Thoracic aorta (tissue), 2 donors: ENCODE measurements around the gene PRRT3. TPM values are rescaled to one million over a fixed set of nuclear protein-coding genes. Genes with fewer than 3 reads are reported as not detected.

ENCODE experiments used
- ATAC-seq: fragments of 150-250 bp; one replicate; pipeline ENCODE4 v1.8.0; 2017; ENCODE audit warnings: low read depth; ENCODE audit not compliant: insufficient number of reproducible peaks, low FRiP score
- DNase-seq: peaks from one replicate; pipeline ENCODE4 v3.0.0-alpha.2; 2020; ENCODE audit warnings: low spot score
- H3K27ac ChIP-seq, 2 donors: fragments of 200-600 bp; sonication (generic); 1 replicate in 1 of 2; 2 replicates in 1 of 2; pipeline ENCODE4 v1.5.1; 2016; ENCODE audit warnings: mild to moderate bottlenecking in 2 of 2, moderate library complexity in 2 of 2
- H3K27me3 ChIP-seq: fragments of 200-600 bp; sonication (generic); replicated peaks from 2 replicates; pipeline ENCODE4 v1.6.0; 2016; ENCODE audit warnings: mild to moderate bottlenecking; ENCODE audit not compliant: insufficient read depth
- H3K36me3 ChIP-seq: fragments of 200-600 bp; sonication (generic); one replicate; pipeline ENCODE4 v1.5.1; 2016
- H3K4me1 ChIP-seq, 2 donors: fragments of 200-600 bp; sonication (generic); 1 replicate in 1 of 2; 2 replicates in 1 of 2; pipeline versions ENCODE4 v1.5.1 to v1.6.0; 2016; ENCODE audit warnings: low read depth in 2 of 2, mild to moderate bottlenecking in 1 of 2; ENCODE audit not compliant: control insufficient read depth in 1 of 2
- H3K4me3 ChIP-seq: fragments of 200-600 bp; sonication (generic); 2 replicates; pipeline ENCODE4 v1.5.1; 2016; ENCODE audit warnings: mild to moderate bottlenecking
- H3K9me3 ChIP-seq: fragments of 200-600 bp; sonication (generic); 2 replicates; pipeline ENCODE4 v1.5.1; 2016
- total RNA-seq, 2 donors: library from RNA; depleted of rRNA; stranded (reverse); fragments of >200 nt; gene quantifications; one replicate each; pipeline versions ENCODE4 v1.1.0 to v1.2.3, GENCODE V29; 2016
- TF ChIP-seq, protein P1 (sequence below): fragments of 200-600 bp; sonication (generic); IDR thresholded peaks from one replicate; pipeline ENCODE4 v1.5.1; 2019; ENCODE audit warnings: antibody characterized with exemption

The PRRT3 gene
- total RNA-seq = 1 to 10 TPM; 3.3 to 5.8 TPM

DNA sequence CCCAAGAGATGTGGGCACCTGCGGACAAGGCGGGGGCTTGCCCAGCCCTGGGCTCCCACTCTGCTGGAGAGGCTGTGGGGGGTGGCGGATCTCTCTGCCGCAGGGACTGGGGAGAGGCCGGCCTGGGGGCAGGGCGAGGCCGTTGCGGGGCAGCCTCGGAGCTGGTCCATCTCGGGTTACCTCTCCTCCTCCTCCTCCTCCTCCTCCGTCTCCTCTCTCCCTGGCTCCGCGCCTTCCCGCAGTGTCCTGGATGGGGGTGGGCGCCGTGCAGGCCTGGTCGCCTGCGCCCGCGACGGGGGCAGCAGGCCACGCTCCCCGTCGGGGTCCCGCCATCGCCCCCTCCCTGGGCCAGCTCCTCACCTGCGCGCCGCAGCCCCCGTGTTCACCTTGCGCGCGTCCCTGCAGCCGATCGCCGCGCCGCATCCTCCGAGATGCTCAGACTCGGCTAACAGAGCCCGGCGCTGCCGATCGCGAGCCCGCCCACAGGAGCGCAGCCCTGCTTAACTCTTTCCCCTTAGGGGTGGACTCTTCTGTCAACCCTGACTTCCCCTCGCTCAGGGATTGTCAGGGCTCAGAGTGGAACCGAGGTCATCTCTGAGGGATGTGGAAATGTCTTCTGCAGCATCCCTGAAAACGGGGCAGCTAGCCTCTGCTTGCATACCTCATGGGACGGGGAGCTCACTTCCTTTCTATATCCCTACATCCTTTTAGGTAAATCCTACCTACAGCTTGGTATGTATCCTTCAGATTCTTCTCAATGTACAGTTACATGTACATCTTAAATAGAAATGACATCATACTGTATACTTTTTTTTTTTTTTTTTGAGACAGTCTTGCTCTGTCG lies at the start of gene PRRT3:
TSS of gene PRRT3 (minus strand) at position 447 of the 844 bp plus-strand sequence. CDS start 2,293 bp downstream, outside the sequence.
- TF ChIP-seq, protein P1, sequence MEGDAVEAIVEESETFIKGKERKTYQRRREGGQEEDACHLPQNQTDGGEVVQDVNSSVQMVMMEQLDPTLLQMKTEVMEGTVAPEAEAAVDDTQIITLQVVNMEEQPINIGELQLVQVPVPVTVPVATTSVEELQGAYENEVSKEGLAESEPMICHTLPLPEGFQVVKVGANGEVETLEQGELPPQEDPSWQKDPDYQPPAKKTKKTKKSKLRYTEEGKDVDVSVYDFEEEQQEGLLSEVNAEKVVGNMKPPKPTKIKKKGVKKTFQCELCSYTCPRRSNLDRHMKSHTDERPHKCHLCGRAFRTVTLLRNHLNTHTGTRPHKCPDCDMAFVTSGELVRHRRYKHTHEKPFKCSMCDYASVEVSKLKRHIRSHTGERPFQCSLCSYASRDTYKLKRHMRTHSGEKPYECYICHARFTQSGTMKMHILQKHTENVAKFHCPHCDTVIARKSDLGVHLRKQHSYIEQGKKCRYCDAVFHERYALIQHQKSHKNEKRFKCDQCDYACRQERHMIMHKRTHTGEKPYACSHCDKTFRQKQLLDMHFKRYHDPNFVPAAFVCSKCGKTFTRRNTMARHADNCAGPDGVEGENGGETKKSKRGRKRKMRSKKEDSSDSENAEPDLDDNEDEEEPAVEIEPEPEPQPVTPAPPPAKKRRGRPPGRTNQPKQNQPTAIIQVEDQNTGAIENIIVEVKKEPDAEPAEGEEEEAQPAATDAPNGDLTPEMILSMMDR = no peak
- Histone ChIP-seq H3K27ac (no peak within 1 kb of the TSS), H3K9me3 (no peaks in the 10 kb centered on the region), H3K4me3 (peak within 1 kb of the TSS; percentile 80), H3K4me1 (peaks cover 9 to 25% of the 10 kb centered on the region in 2 donors), H3K27me3 (no peaks in the 10 kb centered on the region), H3K36me3 (peaks cover 3% of the 10 kb centered on the region)
- no peak for DNase-seq
- no peak for ATAC-seq

DNA sequence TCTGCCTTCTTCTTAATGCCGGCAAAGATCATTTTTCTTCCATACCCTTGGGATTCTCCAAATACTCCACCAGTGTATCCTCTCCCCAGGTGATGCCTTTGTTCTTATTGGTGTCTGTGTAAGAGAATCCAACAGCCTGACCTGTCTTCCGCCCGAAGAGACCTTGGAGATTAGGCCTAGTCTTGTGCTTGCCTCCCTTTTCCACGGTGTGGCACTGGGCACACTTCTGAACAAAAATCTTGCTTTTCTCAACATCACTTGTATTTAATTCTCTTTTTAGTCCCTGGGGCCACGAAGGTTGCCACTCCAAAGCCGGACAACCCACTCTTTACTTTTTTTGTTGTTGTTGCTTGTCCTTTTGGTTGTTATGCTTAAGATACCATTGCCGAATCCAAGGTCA lies 48.5 kb upstream of the PRRT3 start:
- H3K27me3 ChIP-seq = no peaks in the 10 kb centered on the region
- TF ChIP-seq, protein P1 = no peak
- no peaks in the 10 kb centered on the region for H3K36me3 ChIP-seq
- H3K27ac ChIP-seq = no peak overlapping the region
- no peak overlapping the region for H3K4me3 ChIP-seq
- ATAC-seq (no peak), DNase-seq (no peak)
- H3K4me1 ChIP-seq = no peaks in the 10 kb centered on the region
- H3K9me3 ChIP-seq = no peaks in the 10 kb centered on the region

DNA sequence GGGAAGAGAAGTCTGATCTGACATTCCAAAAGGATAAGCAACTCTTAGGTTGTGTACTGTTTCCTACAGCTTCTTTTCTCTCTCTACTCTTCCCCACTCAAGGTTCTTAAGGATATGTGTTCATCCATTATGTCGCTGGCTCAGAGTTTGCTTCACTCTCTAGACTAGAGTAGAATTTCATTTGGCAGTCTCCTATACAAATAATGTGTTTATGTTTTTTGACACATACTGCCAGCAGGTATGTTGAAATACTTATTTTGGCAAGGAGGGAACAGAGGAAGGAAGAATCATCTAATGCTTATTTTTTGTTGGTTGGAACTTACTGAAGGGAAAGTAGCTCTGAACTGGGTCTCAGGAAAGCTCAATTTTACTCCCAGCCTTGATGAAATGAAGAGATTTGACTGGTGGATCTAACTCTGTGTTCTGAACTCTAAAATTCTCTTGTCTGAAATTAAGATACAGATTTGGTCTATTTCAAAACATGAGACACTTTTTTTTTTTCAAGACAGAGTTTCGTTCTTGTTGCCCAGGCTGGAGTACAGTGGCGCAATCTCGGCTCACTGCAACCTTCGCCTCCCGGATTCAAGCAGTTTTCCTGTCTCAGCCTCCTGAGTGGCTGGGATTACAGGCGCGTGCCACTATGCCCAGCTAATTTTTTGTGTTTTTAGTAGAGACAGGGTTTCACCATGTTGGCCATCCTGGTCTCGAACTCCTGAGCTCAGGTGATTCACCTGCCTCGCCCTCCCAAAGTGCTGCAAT lies 42.1 kb upstream of the PRRT3 start:
- H3K36me3 ChIP-seq = no peaks in the 10 kb centered on the region
- H3K27ac ChIP-seq = no peak overlapping the region
- ATAC-seq (no peak), DNase-seq (no peak)
- H3K4me1 ChIP-seq = no peaks in the 10 kb centered on the region
- no peak overlapping the region for H3K4me3 ChIP-seq
- no peaks in the 10 kb centered on the region for H3K9me3 ChIP-seq
- TF ChIP-seq, protein P1 = no peak
- H3K27me3 ChIP-seq = no peaks in the 10 kb centered on the region

DNA sequence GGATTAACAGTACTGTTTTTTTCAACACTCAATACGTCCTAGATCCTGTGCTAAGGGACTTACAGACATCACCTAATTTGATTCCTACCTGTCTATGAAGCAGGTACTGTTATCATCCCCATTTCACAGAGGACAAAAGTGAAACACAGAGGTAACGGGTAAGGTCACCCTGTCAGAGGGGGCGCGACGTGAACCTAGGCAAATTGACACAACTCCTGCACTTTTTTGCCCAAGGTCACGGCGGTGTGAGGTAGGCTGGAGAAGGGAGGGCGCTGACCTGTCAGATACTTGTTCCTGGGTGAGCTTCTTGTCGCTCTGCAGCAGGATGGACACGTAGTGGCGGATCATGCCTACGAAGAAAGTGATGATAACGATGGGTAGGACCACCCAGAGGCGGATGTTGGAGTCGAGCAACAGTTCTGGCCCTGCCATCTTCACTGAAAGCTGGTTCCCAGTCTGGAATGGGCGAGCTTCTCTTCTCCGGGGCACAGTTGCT lies 34.1 kb upstream of the PRRT3 start:
- ATAC-seq = no peak
- Histone ChIP-seq H3K27me3 (no peaks in the 10 kb centered on the region), H3K36me3 (no peaks in the 10 kb centered on the region), H3K27ac (peak overlapping the region; percentile 56 to 83), H3K4me1 (peaks cover 17 to 40% of the 10 kb centered on the region in 2 donors), H3K4me3 (peak overlapping the region; percentile 81), H3K9me3 (no peaks in the 10 kb centered on the region)
- no peak for DNase-seq
- TF ChIP-seq, protein P1 = no peak

DNA sequence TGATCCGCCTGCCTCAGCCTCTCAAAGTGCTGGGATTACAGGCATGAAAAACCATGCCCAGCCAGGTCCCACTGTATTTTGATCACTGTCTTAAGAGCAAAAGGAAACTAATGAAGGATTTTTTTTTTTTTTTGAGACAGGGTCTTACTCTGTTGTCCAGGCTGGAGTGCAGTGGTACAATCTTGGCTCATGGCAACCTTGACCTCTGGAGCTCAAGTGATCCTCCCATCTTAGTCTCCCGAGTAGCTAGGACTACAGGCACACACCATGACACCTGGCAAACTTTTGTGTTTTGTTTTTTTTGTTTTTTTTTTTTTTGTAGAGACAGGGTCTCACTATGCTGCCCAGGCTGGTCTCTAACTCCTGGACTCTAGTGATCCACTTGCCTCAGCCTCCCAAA lies 28.0 kb upstream of the PRRT3 start:
- Histone ChIP-seq H3K4me3 (no peak overlapping the region), H3K27ac (no peak overlapping the region), H3K4me1 (peaks cover 15 to 38% of the 10 kb centered on the region in 2 donors), H3K27me3 (no peaks in the 10 kb centered on the region), H3K9me3 (no peaks in the 10 kb centered on the region), H3K36me3 (peaks cover 6% of the 10 kb centered on the region)
- TF ChIP-seq, protein P1 = no peak
- ATAC-seq (no peak), DNase-seq (no peak)
